ENCODE data around the gene HIGD2B. TPM values are rescaled to one million over a fixed set of nuclear protein-coding genes. Genes with fewer than 3 reads are reported as not detected.
"Not testable (repeated sequence)": the region's sequence is repeated elsewhere in the genome, so short reads cannot be mapped to it uniquely, and the experiment has no call there.

Gene HIGD2B
- total and polyA plus RNA-seq, 11 donors, result 0.23 TPM; not detected in 10

GRCh38 chr15:72725446-72725845 is 39.5 kb upstream of the HIGD2B start:
- DNase-seq, result no peak
- Histone ChIP-seq H3K36me3 (peaks cover 0 to 53% (median 15%) of the 10 kb centered on the region in 9 donors), H3K27ac (no peak overlapping the region), H3K4me3 (no peak overlapping the region), H3K27me3 (no peaks in the 10 kb centered on the region), H3K9me3 (no peaks in the 10 kb centered on the region), H3K4me1 (no peaks in the 10 kb centered on the region)
- 90 to 96% (median 93%) methylated on average over 3 of the region's 3 CpGs for WGBS, 4 donors
- TF ChIP-seq POLR2A (IDR thresholded peaks at IDR 0.05) (no peak), CTCF (IDR thresholded peaks at IDR 0.05) (no peak)
- no peak for ATAC-seq
- intact Hi-C loops (cut with DNase I), result loop anchor here in 2 of 10 donors (10.0 kb wide), 2 partner anchors 359 to 549 kb away; no protein-coding TSS in a partner anchor

GRCh38 chr15:72724028-72724427 is 38.0 kb upstream of the HIGD2B start:
- 88 to 100% (median 93%) methylated on average over 1 of the region's 1 CpG for WGBS, 4 donors
- no peaks in the 10 kb centered on the region for H3K27me3 ChIP-seq
- TF ChIP-seq POLR2A (IDR thresholded peaks at IDR 0.05), result no peak
- TF ChIP-seq CTCF (IDR thresholded peaks at IDR 0.05), result no peak
- ATAC-seq (no peak), DNase-seq (no peak)
- no peak overlapping the region for H3K4me3 ChIP-seq
- H3K27ac ChIP-seq, result no peak overlapping the region
- intact Hi-C loops (cut with DNase I), result loop anchor here in 5 of 10 donors (5.0 to 10.0 kb wide), 4 partner anchors 358 to 551 kb away; no protein-coding TSS in a partner anchor
- peaks cover 0 to 45% (median 15%) of the 10 kb centered on the region in 9 donors for H3K36me3 ChIP-seq
- no peaks in the 10 kb centered on the region for H3K4me1 ChIP-seq
- no peaks in the 10 kb centered on the region for H3K9me3 ChIP-seq

- Histone ChIP-seq H3K36me3 (peaks cover 0 to 50% (median 18%) of the 10 kb centered on the region in 9 donors), H3K4me1 (no peaks in the 10 kb centered on the region), H3K27me3 (no peaks in the 10 kb centered on the region), H3K9me3 (no peaks in the 10 kb centered on the region), H3K4me3 (no peak overlapping the region), H3K27ac (no peak overlapping the region)
- WGBS, 4 donors, result 38 to 46% (median 42%) methylated on average over 3 of the region's 3 CpGs
- intact Hi-C loops (cut with DNase I), result loop anchor here in 5 of 10 donors (5.0 to 10.0 kb wide), 4 partner anchors 360 to 553 kb away; no protein-coding TSS in a partner anchor
- TF ChIP-seq CTCF (IDR thresholded peaks at IDR 0.05) (peak; percentile 29 to 77 (median 66)), POLR2A (IDR thresholded peaks at IDR 0.05) (no peak)
- ATAC-seq (peak in 1 of 4 donors; percentile 39), DNase-seq (peak; percentile 40 to 61 (median 48))
These were observed 36.2 kb upstream of the HIGD2B start for GRCh38 chr15:72722071-72722696.

GRCh38 chr15:72708551-72709303 is 22.7 kb upstream of the HIGD2B start:
- H3K27ac ChIP-seq; H3K9me3 ChIP-seq; ATAC-seq; H3K27me3 ChIP-seq; H3K4me1 ChIP-seq; intact Hi-C loops (cut with DNase I); DNase-seq; H3K4me3 ChIP-seq: not testable (repeated sequence)
- peaks cover 0 to 37% (median 24%) of the 10 kb centered on the region in 9 donors for H3K36me3 ChIP-seq
- 84 to 91% (median 87%) methylated on average over 8 of the region's 8 CpGs for WGBS, 4 donors
